ENCODE results near the gene NXT1.
A peak's percentile ranks its signal among the peaks of the same experiment; 100 is the strongest.
"Not testable (repeated sequence)": the region's sequence is repeated elsewhere in the genome, so short reads cannot be mapped to it uniquely, and the experiment has no call there.

Gene NXT1

GRCh38 chr20:23350196-23350903, at the start of gene NXT1:
TSS of gene NXT1 (plus strand) at chr20:23350791. CDS start at chr20:23354042, 3,251 bp downstream.
- peak; percentile 99 for DNase-seq (ENCODE audit: low read depth)

GRCh38 chr20:23301436-23302050, 49.0 kb upstream of the NXT1 start:
- DNase-seq (ENCODE audit: low read depth) = no peak

GRCh38 chr20:23302386-23302785, 48.2 kb upstream of the NXT1 start:
- no peak for DNase-seq (ENCODE audit: low read depth)

GRCh38 chr20:23302801-23303200, 47.8 kb upstream of the NXT1 start:
- no peak for DNase-seq (ENCODE audit: low read depth)

GRCh38 chr20:23303325-23304102, 47.1 kb upstream of the NXT1 start:
- DNase-seq (ENCODE audit: low read depth) = no peak

- DNase-seq (ENCODE audit: low read depth) = no peak
Observed at GRCh38 chr20:23304616-23305015, 46.0 kb upstream of the NXT1 start.

- peak; percentile 20 for DNase-seq (ENCODE audit: low read depth)
Observed at GRCh38 chr20:23305098-23305497, 45.5 kb upstream of the NXT1 start.

GRCh38 chr20:23307393-23307792, 43.2 kb upstream of the NXT1 start:
- not testable (repeated sequence) for DNase-seq (ENCODE audit: low read depth)

- no peak for DNase-seq (ENCODE audit: low read depth)
Observed at GRCh38 chr20:23308024-23308423, 42.6 kb upstream of the NXT1 start.

- DNase-seq (ENCODE audit: low read depth) = no peak
Observed at GRCh38 chr20:23308908-23309307, 41.7 kb upstream of the NXT1 start.

- no peak for DNase-seq (ENCODE audit: low read depth)
Observed at GRCh38 chr20:23309781-23310180, 40.8 kb upstream of the NXT1 start.

GRCh38 chr20:23311947-23312506, 38.6 kb upstream of the NXT1 start:
- no peak for DNase-seq (ENCODE audit: low read depth)

- DNase-seq (ENCODE audit: low read depth) = no peak
Observed at GRCh38 chr20:23313271-23313670, 37.3 kb upstream of the NXT1 start.

GRCh38 chr20:23314699-23315098, 35.9 kb upstream of the NXT1 start:
- no peak for DNase-seq (ENCODE audit: low read depth)

GRCh38 chr20:23315099-23315498, 35.5 kb upstream of the NXT1 start:
- DNase-seq (ENCODE audit: low read depth) = no peak

GRCh38 chr20:23316626-23317025, 34.0 kb upstream of the NXT1 start:
- DNase-seq (ENCODE audit: low read depth) = no peak

- DNase-seq (ENCODE audit: low read depth) = no peak
Observed at GRCh38 chr20:23317081-23317480, 33.5 kb upstream of the NXT1 start.

GRCh38 chr20:23318347-23318746, 32.2 kb upstream of the NXT1 start:
- no peak for DNase-seq (ENCODE audit: low read depth)

GRCh38 chr20:23320317-23320716, 30.3 kb upstream of the NXT1 start:
- DNase-seq (ENCODE audit: low read depth) = peak; percentile 31

GRCh38 chr20:23325107-23325506, 25.5 kb upstream of the NXT1 start:
- DNase-seq (ENCODE audit: low read depth) = no peak

- DNase-seq (ENCODE audit: low read depth) = no peak
Observed at GRCh38 chr20:23326774-23327173, 23.8 kb upstream of the NXT1 start.

GRCh38 chr20:23327617-23328333, 22.8 kb upstream of the NXT1 start:
- no peak for DNase-seq (ENCODE audit: low read depth)
